Stimulated activated CD4-positive, alpha-beta T cell treated with anti-CD3 and anti-CD28 coated beads, TNF-alpha, amount 100 ng/mL, for 24 hours (primary cell): ENCODE measurements around the gene NFIX.
A peak's percentile ranks its signal among the peaks of the same experiment; 100 is the strongest.

Experiments
- DNase-seq, 3 experiments: peaks; one replicate each; pipeline ENCODE4 v3.0.0-alpha.2; 2020; ENCODE audit warnings: low read depth in 3 of 3

The NFIX gene

DNA sequence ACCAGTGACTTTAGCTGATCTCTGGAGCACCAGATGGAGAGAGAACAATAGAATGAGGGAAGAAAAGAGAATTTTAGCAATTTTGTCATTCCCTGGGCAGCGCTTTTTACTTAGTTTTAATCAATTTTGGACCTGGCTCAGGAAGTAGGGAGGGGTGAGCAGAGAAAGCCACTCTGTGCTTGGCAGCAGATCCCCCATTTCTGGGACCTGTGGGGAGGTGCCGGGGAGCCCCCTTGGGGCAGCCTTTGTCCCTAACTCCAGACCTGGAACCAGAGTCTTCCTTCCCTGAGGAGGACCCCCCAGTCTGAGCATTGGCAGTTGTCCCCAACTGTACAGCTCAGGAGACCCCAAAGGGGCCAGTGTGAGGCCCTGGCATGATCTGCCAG is 96.9 kb downstream of the NFIX start:
- no peak for DNase-seq

DNA sequence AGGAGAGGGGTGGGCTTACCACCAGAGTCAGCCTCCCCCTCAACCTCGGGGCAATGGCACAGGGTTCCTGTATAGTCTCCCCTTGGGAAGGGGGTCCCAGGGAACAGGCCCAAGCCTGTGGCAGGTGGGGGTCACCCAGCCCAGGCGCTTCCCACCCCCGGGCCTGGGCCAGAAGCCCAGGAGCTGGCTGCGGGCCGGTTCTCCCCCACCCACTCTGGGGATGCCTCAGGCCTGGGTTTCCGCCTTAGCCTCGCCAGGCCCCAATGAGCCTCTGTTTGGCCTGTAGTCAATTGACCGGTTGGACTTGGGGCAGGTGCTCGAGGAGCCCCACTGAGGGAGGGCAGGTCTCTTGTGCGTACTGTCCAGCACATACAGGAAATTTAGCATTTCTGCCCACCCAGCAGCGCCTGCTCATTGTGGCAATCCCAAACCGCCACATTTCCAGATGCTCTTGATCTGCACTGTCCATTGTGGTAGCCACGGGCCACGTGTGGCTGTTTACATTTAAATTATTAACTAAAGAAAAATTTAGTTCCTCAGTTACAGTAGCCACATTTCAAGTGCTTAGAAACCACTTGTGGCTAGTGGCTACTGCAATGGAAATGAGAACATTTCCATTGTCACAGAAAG is 97.4 kb downstream of the NFIX start:
- DNase-seq: no peak

DNA sequence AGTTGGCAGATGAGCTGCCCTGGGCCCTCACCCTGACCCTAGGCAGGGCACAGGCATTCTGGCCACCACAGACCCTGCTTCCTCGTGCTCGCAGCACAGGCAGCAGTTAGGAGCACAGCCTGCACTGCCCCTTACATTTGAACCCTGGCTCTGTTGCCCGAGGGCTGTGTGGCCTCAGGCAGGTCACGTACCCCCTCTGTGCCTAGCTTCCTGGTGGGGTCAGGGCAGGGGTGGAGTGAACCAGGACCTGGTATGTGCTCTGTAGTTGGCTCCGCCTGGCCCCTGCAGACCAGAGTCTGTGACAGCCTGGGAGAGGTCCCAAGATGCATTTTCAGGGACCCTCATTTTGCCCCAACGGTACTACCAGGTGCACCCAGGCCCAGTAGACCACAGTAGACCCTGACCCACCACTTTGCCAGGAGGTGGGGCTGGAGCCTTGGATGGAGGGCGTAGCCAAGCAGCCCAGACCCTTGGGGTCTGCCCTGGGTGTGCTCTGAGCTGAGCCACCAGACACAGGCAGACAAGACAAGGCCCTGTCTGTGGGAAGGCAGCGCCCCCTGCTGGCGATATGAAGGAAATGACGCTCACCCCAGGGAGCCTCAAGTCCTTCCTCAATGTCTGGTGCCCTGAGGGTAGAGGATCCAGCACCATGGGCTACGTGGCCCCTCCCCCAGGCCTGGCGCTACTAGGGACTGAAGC is 98.3 kb downstream of the NFIX start:
- DNase-seq: peak; percentile 62 to 75 (median 65)

DNA sequence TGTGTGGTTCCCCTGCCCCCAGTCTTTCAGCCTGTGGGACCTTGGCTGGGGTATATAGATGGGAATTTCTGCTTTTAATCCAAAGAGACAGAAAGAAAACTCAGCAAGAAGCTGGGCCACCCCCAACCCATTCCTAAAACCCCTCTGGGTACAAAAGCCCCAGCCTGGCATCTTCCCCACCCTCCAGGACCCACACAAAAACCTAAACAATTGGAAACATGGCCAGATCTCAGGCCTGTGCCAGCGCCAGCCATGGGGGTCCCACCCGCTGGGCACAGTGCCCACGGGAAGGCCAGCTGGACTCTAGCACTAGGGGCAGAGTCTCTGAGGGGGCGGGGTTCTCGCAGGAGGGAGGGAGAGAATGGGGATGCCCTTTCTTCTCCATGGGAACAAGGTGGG is 98.8 kb downstream of the NFIX start:
- no peak for DNase-seq

DNA sequence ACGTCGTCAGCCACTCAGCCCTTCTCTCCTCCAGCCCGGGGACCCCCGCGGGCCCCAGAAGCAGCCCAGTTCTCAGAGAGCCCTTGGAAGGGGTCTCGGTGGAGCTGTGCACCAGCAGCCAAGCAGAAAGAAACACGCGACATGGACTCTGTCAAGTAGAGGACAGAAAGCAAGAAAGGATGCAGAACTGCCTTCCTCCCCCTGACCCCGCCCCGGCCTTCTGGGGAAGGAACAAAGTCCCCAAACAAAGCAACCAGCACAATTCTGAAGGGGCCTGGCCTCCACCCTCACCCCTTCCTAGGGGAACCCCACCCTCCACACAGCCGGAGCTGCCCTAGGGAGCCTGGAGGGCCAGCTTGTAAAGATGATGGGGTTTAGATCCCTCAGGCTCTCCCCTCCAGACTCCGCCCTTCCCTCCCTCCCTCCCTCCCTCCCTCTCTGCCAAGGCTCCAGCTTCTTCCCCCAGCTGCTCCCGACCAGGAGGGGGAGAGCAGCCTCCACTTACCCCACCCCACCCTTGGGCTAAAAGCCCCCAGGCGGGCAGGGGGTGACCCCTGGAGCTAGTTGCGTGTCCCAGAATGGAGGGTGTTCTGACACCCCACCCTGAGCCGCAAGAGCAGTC is 99.6 kb downstream of the NFIX start:
- DNase-seq: no peak

DNA sequence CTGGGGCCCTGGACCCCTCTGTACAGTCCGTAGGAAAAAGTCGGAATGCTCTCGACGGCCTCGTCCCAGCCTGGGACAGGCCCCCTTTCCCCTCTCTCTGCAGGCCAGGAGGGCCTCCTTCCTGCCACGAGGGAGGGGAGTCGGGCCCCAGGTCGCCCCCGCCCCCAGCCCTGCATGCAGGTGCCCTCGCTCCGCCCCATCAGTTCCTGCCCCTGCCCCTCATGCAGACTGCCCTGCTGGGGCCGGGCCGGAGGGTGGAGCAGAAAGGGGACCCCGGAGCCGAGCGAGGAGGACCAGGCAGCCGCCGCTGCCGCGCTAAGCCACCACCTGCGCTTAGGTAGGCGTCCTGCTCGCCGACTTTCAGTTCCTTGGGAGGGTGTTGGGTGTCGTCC is 100.1 kb downstream of the NFIX start:
- no peak for DNase-seq

DNA sequence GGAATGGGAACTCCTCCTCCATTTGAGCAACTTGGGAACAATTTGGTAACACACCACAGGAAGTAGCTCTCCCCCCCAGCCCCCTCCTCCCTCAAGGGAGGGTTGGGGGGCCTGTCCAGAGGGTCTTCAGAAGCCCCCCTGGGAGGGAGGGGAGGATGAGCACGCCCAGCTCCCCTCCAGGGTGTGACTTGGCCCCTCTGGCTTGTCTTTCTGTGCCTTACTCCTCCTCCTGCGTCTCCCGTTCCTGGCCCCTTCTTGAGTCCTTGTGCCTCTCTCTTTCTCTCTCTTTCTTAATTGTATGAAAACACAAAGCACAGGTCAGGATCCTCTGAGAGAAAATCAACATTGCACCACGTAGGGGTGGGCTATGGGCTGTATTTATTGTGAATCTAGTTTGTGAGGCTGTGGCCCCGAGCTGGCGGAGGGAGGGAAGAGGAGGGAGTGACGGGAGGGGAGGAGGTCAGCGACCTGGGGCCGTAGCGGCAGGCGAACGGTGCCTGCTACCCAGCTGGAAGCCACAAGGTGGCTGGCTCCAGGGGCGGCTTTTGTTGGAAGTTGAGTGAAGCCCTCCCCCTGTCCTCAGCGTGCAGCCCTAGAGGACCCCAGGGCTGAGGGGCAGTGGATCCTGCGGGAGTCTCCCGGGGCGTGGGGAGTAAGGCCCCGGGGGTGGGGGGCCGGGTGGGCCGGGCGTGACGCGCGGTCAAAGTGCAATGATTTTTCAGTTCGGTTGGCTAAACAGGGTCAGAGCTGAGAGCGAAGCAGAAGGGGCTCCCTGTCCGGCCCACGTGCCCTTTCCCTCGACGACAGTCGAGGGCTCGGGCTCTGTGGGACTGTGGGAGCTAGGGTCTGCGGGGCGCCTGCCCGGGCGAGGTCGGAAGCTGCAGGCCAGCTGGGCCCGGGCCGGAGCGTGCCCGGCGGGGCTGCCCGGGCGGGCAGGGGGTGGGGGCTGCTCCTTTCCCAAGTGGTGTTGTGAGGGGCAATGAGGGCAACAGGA is 101.0 kb downstream of the NFIX start:
- DNase-seq: no peak

DNA sequence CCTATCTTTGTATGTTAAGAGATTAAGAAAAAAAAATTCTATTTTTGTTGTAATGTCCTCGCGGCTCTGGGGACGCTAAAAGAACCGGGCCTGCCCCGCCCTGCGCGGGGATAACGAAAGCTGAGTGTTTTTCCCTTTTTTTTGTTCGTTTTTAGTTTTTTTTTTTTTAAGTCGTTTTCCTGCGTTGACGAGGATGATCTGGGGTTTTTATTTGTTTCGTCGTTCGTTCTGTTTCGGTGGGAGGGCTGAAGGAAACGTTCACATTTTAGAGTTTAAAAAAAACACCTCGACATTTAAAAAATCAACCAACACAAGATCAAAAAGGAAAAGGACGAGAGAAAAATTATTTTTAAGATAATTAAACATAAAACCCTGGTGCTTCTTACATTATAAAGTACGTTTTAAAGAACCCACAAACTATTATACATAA is 101.8 kb downstream of the NFIX start:
- DNase-seq: no peak

DNA sequence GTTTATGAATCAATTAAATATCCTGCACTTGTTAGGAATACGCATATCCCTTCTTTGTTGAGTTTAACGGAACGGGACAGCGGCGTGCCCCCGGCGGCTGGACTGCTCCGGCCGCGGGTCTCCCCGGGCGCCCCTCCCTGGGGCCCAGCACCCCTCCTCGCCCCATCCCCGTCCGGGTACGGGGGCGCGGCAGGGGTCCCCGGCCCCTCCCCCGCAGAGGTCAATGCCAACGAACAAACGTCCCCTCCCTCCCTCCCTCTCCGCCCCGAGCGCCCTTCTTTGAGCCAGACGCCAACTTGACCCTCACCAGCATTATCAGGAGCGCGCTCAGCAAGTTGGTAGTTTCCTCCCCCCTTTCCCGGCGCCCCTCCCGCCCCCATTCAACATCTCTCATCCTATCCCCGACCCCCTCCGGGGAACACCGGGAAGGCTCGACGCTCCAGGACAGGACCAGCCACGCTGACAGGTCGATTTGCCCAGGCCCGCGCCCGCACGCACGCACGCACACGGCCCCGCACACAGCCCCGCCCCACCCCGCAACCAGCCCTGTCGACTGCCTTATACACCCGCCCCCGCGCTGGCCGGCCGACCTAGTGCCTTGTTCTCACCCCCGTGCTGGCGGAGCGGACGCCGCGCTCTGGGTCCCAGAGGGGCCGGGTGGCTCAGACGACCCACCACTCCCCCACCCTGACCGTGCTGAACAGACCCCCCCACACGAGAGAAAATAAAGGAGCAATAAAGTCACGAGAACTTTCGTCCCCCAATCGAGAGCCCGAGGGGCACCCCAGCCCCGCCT is 102.4 kb downstream of the NFIX start:
- no peak for DNase-seq

DNA sequence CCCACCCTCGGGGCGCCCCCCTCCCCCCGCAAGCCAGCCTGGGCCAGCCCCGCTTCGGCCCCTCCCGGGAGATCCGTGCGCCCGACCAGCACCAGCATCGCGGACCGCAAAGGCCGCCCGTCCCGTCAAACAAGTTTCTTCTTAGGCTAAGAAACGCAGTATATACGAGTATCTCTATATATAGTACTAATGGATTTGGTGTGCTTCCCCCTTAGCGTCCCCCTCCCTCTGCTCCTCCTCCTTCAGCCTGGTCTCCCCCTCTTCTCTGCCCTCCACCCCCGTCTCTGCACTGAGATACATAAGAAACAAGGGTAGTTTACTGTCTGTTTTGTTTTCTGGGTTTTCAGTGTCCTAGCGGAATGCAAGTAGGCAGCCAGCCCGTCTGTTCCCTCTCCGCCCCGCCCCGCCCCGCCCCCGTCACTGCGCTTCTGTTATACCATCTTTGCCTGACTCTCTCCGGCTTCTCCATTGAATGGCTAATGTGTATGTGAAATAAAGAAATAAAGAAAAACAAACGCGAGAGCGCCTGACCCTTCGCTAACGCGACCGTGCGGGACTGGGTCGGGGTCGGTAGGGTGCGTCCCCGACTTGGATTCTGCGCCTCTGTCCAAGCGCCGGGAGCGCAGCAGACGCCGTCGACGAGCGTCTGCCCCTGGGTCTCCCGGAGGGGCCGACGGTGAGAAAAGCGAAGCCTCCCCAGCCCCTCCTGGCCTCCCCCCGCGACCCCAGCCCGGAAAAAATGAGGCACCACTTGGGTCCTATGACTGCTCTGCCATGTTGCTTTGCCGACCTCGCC is 103.2 kb downstream of the NFIX start:
- DNase-seq: no peak

DNA sequence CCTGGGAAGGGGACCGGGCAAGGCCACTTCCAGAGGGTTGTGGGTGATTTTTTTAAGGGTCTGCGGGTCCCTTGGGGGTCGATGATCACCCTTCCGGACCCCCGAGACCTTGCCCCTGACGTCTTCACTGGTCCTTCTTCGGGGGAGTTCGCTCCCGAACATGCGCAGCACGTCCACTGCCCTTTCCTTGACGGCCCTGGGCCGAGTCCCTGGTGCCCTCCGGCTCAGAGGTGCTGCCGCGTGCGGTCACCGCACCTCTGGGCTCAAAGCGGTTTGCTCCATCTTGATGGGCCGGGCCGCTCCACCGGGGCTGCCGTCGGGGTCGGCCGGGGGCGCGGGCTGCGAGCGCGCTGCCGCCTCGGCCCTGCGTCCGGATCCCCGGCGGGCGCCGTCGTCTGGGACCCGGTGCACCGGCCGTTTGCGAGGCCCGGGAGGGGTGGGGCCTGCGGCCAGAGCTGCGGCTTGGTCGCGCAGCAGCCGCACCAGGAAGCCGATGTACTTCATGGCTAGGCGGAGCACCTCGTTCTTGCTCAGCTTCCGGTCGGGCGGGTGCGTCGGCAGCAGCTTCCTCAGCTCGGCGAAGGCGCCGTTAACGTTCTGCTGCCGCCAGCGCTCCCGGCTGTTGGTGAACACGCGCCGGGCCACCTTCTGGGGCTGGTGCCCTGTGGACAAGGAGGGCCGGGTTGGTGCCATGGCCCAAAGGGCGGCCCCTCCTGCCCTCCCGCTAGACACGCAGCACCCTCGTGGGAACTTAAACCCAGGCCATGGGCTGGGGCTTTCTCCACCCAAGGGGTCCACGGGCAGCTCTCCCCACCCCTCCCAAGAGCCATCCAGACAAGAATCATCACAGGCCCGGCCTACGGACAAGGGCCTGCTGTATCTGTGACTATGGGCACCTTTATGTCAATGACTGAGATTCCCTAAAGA is 104.1 kb downstream of the NFIX start:
- DNase-seq: peak; percentile 47 to 73 (median 59)

DNA sequence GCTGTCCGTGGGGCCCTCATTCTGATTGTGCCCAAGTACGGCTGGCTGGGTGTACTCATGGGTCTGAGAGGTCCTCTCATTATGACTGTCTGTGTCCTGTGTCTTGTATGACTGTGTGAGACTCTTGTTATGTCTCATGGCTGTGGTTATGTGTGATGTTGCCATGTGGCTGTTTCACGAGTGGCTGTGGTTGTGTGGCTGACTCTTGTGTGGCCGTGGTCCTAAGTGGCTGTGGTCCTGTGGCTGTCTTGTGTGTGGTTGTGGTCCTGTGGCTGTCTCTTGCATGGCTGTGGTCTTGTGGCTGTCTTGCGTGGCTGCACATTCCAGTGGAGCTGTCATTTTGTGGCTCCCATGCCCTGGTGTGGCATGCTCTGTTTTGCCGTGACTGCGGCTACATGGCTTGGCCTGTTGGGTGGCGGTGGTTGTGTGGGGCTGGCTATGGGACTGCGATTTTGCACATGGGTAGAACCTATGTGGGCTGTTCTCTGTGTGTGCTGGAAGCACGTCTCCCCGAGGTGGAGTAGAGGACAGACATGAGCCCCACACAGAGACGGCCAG is 104.8 kb downstream of the NFIX start:
- peak in 2 of 3 experiments; percentile 45 to 65 for DNase-seq

DNA sequence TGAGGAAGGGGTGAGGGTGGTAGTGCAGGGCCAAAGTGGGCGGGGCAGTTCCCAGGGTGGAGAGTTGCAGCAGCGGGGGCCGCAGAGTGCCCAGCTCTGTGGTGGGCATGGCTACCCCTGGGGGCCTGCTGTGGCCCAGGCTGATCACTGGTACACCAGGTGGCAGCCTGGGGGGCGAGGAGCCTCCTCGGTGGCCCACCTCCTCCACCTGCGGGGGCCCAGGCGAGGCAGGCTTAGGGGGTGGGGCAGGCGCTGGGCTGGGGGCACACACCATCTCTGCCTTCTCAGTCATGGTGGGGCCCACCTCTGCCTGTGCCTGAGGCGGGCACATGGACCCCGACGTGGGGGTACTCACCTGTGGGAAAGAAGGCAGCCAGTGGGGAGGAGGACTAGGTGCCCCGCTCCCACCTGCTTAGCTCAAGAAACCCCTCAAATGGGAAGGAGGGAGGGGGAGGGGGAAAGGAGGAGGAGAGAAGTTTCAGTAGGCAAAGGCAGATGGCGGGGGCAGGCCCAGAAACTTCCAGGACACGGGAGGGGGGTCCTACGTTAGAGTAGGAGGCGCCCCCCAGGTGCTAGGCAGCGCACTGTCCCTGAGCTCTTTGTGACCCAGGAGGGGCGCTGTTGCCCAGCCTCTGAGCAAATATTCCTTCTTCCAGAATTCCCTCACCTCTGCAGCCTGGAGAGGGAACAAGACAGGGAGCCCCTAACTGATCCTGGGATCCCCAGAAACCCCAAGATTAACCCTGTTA is 105.7 kb downstream of the NFIX start:
- DNase-seq: no peak

DNA sequence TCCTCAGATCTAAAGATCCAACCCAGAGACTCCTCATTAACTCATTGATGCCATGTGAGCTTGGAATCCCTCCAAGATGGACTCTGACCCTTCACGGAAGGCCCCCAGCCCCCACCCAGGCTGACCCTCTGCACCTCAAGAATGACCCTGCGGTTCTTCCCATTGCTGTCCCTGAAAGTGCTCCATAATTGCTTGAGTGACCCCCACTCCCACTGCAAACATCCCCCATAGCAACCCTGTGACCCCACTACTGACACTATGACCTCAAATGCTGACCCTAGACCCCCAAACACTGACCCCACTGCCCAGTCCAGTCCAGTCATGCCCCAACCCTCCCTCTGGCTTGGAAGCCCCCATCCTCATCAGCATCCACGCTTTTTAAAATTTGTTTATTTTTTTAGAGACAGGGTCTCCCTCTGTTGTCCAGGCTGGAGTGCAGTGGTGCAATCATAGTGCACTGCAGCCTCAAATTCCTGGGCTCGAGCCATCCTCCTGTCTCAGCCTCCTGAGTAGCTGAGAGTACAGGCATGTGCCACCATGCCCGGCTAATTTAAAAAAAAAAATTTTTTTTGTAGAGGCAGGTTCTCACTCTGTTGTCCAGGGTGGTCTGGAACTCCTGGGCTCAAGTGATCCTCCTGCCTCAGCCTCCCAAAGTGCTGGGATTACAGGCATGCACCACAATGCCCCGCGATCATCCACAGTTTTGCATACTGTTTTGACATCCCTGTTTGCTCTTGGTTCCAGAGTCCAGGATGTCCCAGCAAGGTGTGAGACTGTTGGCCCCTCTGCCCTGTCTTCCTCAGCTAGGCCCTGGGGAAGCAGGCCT is 106.5 kb downstream of the NFIX start:
- DNase-seq: no peak

DNA sequence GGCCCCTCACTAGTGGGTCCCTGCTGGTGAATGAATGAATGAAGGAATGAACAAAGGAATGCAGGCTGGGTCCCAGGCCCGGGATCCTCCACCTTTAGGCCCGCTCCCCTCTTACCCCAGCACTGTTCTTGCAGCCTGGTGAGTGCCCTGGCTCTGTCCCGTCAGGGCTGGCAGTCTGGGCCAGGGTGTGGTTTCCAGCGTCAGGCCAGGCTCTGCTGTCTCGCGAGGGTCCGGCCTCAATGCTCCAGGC is 107.1 kb downstream of the NFIX start:
- DNase-seq: no peak

DNA sequence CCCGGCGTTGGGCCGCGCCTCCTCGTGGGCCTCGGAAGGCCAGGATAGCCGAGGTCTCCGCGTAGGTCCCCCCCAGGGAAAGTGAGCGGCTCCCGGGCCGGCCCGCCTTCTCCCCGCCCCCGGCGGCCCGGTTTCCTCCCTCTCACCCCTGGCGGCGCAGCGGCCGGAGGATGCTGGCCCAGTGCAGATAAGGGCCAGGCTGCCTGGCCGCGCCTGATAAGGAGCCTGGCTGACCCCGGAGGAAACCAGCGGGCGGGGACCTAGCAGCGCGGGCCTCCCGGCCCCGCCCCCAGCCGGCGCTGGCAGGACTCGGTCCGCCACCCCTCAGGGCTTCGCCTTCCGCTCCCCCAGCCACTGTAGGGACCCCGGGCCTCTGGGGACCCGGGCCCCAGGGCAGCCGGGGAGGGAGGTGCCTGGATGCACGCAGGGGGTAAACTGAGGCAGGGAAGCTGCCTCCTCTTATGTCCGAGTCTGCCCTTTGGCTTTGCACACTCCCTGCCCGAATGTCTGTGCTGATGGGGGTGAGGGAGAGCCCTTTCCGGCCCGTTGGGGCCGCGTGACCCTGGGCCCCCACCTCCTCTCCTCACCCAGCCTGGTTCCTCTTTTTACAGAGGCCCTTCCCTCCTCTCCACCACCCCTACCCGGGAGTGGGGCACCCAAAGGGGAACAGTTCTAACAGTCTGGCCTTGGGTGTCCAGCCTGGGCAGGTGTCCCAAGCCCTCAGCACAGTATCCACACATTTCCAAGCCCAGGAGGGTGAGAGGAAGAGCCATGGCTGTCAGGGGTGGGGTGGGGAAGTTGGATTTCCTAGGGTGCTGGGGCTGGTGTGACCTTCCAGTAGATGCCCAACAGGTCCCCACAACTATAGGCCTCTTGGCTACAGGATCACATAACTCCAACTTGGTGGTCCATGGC is 107.6 kb downstream of the NFIX start, which contains the start of gene LYL1:
Gene LYL1, minus strand, starts transcription at position 193 of the 915 bp plus-strand sequence. CDS start 1,687 bp downstream, outside the sequence.
- no peak for DNase-seq
